Caco-2 (cell line): ENCODE results near the gene ABCB8. TPM values are rescaled to one million over a fixed set of nuclear protein-coding genes. Genes with fewer than 3 reads are reported as not detected.

Experiments
- BruUV-seq: library from RNA; stranded (reverse); fragments of 400-500 nt; replicated peaks from 2 replicates; lab custom pipeline; 2021; lab: Mats Ljungman, UMichigan
- CTCF ChIA-PET: fragments of 300-600 bp; sonication (Branson Sonifier 250); formaldehyde crosslinking; loops from one replicate; lab custom pipeline; 2022; ENCODE audit warnings: antibody characterized with exemption; lab: Charles Lee
- POLR2A ChIA-PET: fragments of 300-600 bp; sonication (Branson Sonifier 250); formaldehyde crosslinking; loops from one replicate; lab custom pipeline; 2022; ENCODE audit warnings: antibody characterized with exemption; lab: Charles Lee
- DNase-seq, 2 experiments: peaks; one replicate each; pipeline versions ENCODE4 v3.0.0 to v3.0.0-alpha.2; 2020 to 2022
- H3K27me3 ChIP-seq: replicated peaks from 2 replicates; pipeline ENCODE4 v1.6.0; 2011; ENCODE audit warnings: low read length; ENCODE audit not compliant: control insufficient read depth, insufficient read depth
- H3K36me3 ChIP-seq: 2 replicates; pipeline ENCODE4 v1.5.1; 2011; ENCODE audit warnings: low read length; ENCODE audit not compliant: control insufficient read depth, insufficient read depth
- H3K4me1 ChIP-seq: fragments of 250-450 bp; sonication (Bioruptor Pico); 2 replicates; pipeline ENCODE4 v1.5.1; 2020; ENCODE audit warnings: mild to moderate bottlenecking
- H3K4me3 ChIP-seq: 2 replicates; pipeline ENCODE4 v1.5.1; 2011; ENCODE audit warnings: low read depth, mild to moderate bottlenecking, control low read depth, low read length
- H3K9me3 ChIP-seq: fragments of 250-450 bp; sonication (Bioruptor Pico); 2 replicates; pipeline ENCODE4 v1.5.1; 2020; ENCODE audit warnings: mild to moderate bottlenecking, moderate library complexity
- H3K27ac Mint-ChIP-seq: one replicate; pipeline ENCODE4 v1.8.0; 2022; ENCODE audit warnings: mixed read lengths; ENCODE audit not compliant: unreplicated experiment
- H3K27me3 Mint-ChIP-seq: one replicate; pipeline ENCODE4 v1.8.0; 2022; ENCODE audit warnings: mixed read lengths; ENCODE audit not compliant: insufficient read depth, unreplicated experiment
- H3K36me3 Mint-ChIP-seq: one replicate; pipeline ENCODE4 v1.8.0; 2022; ENCODE audit warnings: mild to moderate bottlenecking, mixed read lengths; ENCODE audit not compliant: insufficient read depth, unreplicated experiment
- H3K4me1 Mint-ChIP-seq: one replicate; pipeline ENCODE4 v1.8.0; 2022; ENCODE audit warnings: low read depth, mixed read lengths; ENCODE audit not compliant: unreplicated experiment
- H3K4me3 Mint-ChIP-seq: one replicate; pipeline ENCODE4 v1.8.0; 2022; ENCODE audit warnings: mild to moderate bottlenecking, moderate library complexity, mixed read lengths; ENCODE audit not compliant: unreplicated experiment
- H3K9me3 Mint-ChIP-seq: one replicate; pipeline ENCODE4 v1.8.0; 2022; ENCODE audit warnings: mixed read lengths; ENCODE audit not compliant: unreplicated experiment
- intact Hi-C: fragments of 100-400 bp; cut with micrococcal nuclease; formaldehyde crosslinking; loops from one replicate; pipeline ENCODE4 v1.10.0; 2022; ENCODE audit not compliant: unreplicated experiment
- total RNA-seq: library from RNA; stranded (reverse); gene quantifications from 2 replicates; pipeline ENCODE4 v1.2.3, GENCODE V29; 2022
- TF ChIP-seq, protein P1 (sequence below), 2 experiments: fragments of 200-600 bp in 1 of 2; IDR thresholded peaks; 1 replicate in 1 of 2; 2 replicates in 1 of 2; pipeline versions ENCODE4 v1.5.1 to v1.8.0; 2011 to 2022; ENCODE audit warnings: antibody characterized with exemption in 1 of 2, control low read depth in 1 of 2, inconsistent platforms in 1 of 2, low read depth in 1 of 2, low read length in 1 of 2, mild to moderate bottlenecking in 1 of 2, moderate library complexity in 1 of 2; ENCODE audit not compliant: insufficient read depth in 1 of 2, severe bottlenecking in 1 of 2, unreplicated experiment in 1 of 2

The ABCB8 gene
- total RNA-seq, 1 experiment from 2014 or later: 30.8 TPM

DNA sequence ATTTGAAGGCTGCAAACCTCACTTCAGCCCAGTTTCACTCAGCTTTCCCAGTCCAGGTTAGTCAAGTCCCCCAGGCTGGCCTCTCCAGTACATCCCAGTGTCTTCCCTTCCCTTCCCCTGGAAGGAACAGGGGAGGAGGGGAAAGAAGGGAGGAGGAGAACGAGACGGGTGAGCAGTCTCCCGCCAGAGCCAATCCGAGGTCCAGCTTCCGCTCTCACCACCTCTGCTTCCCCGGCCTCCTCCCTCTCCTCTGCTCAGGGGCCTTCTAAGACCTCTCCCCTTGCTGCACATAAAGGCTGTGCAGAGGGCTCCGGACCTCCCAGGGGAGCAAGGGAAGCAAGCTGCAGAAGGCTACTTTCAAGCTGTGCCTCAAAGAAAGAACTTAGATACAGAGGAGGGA is 8.0 kb upstream of the ABCB8 start:
- TF ChIP-seq, protein P1, sequence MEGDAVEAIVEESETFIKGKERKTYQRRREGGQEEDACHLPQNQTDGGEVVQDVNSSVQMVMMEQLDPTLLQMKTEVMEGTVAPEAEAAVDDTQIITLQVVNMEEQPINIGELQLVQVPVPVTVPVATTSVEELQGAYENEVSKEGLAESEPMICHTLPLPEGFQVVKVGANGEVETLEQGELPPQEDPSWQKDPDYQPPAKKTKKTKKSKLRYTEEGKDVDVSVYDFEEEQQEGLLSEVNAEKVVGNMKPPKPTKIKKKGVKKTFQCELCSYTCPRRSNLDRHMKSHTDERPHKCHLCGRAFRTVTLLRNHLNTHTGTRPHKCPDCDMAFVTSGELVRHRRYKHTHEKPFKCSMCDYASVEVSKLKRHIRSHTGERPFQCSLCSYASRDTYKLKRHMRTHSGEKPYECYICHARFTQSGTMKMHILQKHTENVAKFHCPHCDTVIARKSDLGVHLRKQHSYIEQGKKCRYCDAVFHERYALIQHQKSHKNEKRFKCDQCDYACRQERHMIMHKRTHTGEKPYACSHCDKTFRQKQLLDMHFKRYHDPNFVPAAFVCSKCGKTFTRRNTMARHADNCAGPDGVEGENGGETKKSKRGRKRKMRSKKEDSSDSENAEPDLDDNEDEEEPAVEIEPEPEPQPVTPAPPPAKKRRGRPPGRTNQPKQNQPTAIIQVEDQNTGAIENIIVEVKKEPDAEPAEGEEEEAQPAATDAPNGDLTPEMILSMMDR (IDR thresholded peaks at IDR 0.05; ENCODE audit: insufficient read depth in 1 of 2, low read depth in 1 of 2, low read length in 1 of 2, severe bottlenecking in 1 of 2, unreplicated experiment in 1 of 2): no peak
- no peaks in the 10 kb centered on the region for H3K36me3 ChIP-seq
- no peak overlapping the region for H3K27ac Mint-ChIP-seq
- no peaks in the 10 kb centered on the region for H3K27me3 ChIP-seq
- H3K4me1 ChIP-seq: peaks cover 34% of the 10 kb centered on the region
- H3K9me3 Mint-ChIP-seq: no peaks in the 10 kb centered on the region
- H3K9me3 ChIP-seq: no peaks in the 10 kb centered on the region
- CTCF ChIA-PET: interaction anchor here (3.0 to 3.3 kb wide), 2 partner anchors 8 to 57 kb away, joined by 40 to 54 read pairs; partner anchors contain the start of gene ABCB8
- no peak for DNase-seq
- peaks cover 6% of the 10 kb centered on the region for H3K27me3 Mint-ChIP-seq
- H3K4me1 Mint-ChIP-seq: peaks cover 20% of the 10 kb centered on the region
- no peak overlapping the region for H3K4me3 ChIP-seq
- BruUV-seq: no TSS peak
- peak overlapping the region; percentile 13 for H3K4me3 Mint-ChIP-seq
- intact Hi-C loops: no loop called here
- POLR2A ChIA-PET: no interaction called here
- H3K36me3 Mint-ChIP-seq: no peaks in the 10 kb centered on the region

DNA sequence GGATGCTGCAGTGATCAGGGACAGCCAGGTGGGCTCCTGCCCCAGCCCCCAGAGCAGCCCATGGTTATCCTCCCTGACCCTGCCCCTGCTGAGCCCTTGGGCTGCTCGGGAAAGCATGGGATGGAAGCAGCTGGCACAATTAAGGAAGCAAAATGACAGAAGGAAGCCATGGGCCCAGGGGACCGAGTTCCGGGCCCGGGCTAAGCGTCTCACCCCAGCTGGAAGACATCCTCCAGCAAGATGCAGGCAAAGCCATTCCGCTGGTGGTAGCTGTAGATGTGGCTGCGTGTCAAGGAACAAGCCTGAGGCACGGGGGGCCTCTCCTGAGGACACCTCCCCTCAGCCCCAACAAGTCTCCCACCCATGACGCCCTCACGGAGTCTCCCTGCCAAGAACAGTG is 5.0 kb upstream of the ABCB8 start:
- Histone ChIP-seq H3K4me1 (peaks cover 48% of the 10 kb centered on the region), H3K9me3 (no peaks in the 10 kb centered on the region), H3K36me3 (no peaks in the 10 kb centered on the region), H3K4me3 (no peak overlapping the region), H3K27me3 (no peaks in the 10 kb centered on the region)
- H3K36me3 Mint-ChIP-seq: peaks cover 7% of the 10 kb centered on the region
- intact Hi-C loops: no loop called here
- H3K9me3 Mint-ChIP-seq: no peaks in the 10 kb centered on the region
- BruUV-seq: no TSS peak
- no peak for DNase-seq
- peaks cover 6% of the 10 kb centered on the region for H3K27me3 Mint-ChIP-seq
- ChIA-PET CTCF (no interaction called here), POLR2A (no interaction called here)
- peaks cover 39% of the 10 kb centered on the region for H3K4me1 Mint-ChIP-seq
- no peak overlapping the region for H3K4me3 Mint-ChIP-seq
- H3K27ac Mint-ChIP-seq: no peak overlapping the region
- TF ChIP-seq, protein P1 (IDR thresholded peaks at IDR 0.05; ENCODE audit: insufficient read depth in 1 of 2, low read depth in 1 of 2, low read length in 1 of 2, severe bottlenecking in 1 of 2, unreplicated experiment in 1 of 2): no peak

DNA sequence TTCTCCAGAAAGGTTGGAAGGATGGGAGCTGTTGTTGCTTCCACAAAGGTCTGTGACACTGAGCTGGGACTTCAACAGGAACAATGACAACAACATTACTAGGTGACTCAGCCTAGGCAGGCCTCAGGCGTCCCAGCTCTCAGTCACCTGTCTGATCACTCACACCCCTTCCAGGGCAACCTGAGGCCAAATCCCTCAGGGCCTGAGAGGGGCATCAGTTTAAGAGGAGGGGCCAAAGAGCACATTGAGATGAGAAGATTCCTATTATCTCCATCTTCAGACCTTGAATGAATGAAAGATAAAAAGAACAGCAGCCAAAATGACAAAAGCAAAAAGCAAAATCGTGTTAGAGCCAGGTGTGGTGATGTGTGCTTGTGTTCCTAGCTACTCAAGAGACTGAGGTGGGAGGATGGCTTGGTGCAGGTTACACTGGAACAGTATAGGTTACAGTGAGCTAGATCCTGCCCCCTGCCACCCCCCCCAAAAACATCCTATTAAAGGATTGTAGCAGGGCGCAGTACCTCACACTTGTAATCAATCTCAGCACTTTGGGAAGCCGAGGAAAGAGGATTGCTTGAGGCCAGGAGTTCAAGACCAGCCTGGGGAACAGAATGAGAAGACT is 3.7 kb upstream of the ABCB8 start, which contains the start of gene ATG9B:
Gene ATG9B, minus strand, starts transcription at position 60 of the 622 bp plus-strand sequence. CDS start 71 bp downstream, outside the sequence.
- H3K4me1 Mint-ChIP-seq: peaks cover 47% of the 10 kb centered on the region

More for the DNA sequence above, 3.7 kb upstream of the ABCB8 start, which contains the start of gene ATG9B:
- Mint-ChIP-seq H3K36me3 (peaks cover 15% of the 10 kb centered on the region), H3K27me3 (peaks cover 2% of the 10 kb centered on the region), H3K9me3 (no peaks in the 10 kb centered on the region), H3K27ac (peak within 1 kb of the TSS; percentile 99), H3K4me3 (no peak within 1 kb of the TSS)
- Histone ChIP-seq H3K9me3 (no peaks in the 10 kb centered on the region), H3K36me3 (no peaks in the 10 kb centered on the region), H3K4me1 (peaks cover 43% of the 10 kb centered on the region), H3K27me3 (no peaks in the 10 kb centered on the region), H3K4me3 (no peak within 1 kb of the TSS)
- intact Hi-C loops: no loop called here
- DNase-seq: peak in 1 of 2 experiments; percentile 64
- ChIA-PET POLR2A (interaction anchor here (0.6 kb wide), 1 partner anchor 300 kb away, joined by 10 read pairs; no protein-coding TSS in a partner anchor), CTCF (interaction anchor here (0.7 kb wide), 1 partner anchor 22 kb away, joined by 6 read pairs; no protein-coding TSS in a partner anchor)
- TF ChIP-seq, protein P1 (IDR thresholded peaks at IDR 0.05; ENCODE audit: insufficient read depth in 1 of 2, low read depth in 1 of 2, low read length in 1 of 2, severe bottlenecking in 1 of 2, unreplicated experiment in 1 of 2): no peak
- no TSS peak for BruUV-seq
